ENCODE data around the gene ELOF1.

Gene ELOF1

GRCh38 chr19:11554160-11554559 lies 4.9 kb downstream of the ELOF1 start:
- no peak for TF ChIP-seq EP300 (IDR thresholded peaks at IDR 0.05; ENCODE audit: borderline replicate concordance)
- no peak for TF ChIP-seq CEBPB (IDR thresholded peaks at IDR 0.05)
- no peak for TF ChIP-seq FOXM1 (IDR thresholded peaks at IDR 0.05; ENCODE audit: borderline replicate concordance, low read depth)
- no peak for TF ChIP-seq TCF12 (IDR thresholded peaks at IDR 0.05; ENCODE audit: low read depth)
- TF ChIP-seq TAF1 (IDR thresholded peaks at IDR 0.05; ENCODE audit: low read depth) = no peak
- no peak for TF ChIP-seq USF1 (IDR thresholded peaks at IDR 0.05)
- no peak for TF ChIP-seq ZBTB7A (IDR thresholded peaks at IDR 0.05; ENCODE audit: low read depth)
- no peak for TF ChIP-seq NFIC (IDR thresholded peaks at IDR 0.05)
- no peak for TF ChIP-seq TEAD4 (IDR thresholded peaks at IDR 0.05)
- no peak for TF ChIP-seq CREB1 (IDR thresholded peaks at IDR 0.05; ENCODE audit: low read depth)
- no peak for TF ChIP-seq YY1 (IDR thresholded peaks at IDR 0.05; ENCODE audit: low read depth)
- TF ChIP-seq RAD21 (IDR thresholded peaks at IDR 0.05; ENCODE audit: low read depth) = no peak
- TF ChIP-seq, protein P1, sequence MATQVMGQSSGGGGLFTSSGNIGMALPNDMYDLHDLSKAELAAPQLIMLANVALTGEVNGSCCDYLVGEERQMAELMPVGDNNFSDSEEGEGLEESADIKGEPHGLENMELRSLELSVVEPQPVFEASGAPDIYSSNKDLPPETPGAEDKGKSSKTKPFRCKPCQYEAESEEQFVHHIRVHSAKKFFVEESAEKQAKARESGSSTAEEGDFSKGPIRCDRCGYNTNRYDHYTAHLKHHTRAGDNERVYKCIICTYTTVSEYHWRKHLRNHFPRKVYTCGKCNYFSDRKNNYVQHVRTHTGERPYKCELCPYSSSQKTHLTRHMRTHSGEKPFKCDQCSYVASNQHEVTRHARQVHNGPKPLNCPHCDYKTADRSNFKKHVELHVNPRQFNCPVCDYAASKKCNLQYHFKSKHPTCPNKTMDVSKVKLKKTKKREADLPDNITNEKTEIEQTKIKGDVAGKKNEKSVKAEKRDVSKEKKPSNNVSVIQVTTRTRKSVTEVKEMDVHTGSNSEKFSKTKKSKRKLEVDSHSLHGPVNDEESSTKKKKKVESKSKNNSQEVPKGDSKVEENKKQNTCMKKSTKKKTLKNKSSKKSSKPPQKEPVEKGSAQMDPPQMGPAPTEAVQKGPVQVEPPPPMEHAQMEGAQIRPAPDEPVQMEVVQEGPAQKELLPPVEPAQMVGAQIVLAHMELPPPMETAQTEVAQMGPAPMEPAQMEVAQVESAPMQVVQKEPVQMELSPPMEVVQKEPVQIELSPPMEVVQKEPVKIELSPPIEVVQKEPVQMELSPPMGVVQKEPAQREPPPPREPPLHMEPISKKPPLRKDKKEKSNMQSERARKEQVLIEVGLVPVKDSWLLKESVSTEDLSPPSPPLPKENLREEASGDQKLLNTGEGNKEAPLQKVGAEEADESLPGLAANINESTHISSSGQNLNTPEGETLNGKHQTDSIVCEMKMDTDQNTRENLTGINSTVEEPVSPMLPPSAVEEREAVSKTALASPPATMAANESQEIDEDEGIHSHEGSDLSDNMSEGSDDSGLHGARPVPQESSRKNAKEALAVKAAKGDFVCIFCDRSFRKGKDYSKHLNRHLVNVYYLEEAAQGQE (IDR thresholded peaks at IDR 0.05; ENCODE audit: low read depth) = no peak

DNA sequence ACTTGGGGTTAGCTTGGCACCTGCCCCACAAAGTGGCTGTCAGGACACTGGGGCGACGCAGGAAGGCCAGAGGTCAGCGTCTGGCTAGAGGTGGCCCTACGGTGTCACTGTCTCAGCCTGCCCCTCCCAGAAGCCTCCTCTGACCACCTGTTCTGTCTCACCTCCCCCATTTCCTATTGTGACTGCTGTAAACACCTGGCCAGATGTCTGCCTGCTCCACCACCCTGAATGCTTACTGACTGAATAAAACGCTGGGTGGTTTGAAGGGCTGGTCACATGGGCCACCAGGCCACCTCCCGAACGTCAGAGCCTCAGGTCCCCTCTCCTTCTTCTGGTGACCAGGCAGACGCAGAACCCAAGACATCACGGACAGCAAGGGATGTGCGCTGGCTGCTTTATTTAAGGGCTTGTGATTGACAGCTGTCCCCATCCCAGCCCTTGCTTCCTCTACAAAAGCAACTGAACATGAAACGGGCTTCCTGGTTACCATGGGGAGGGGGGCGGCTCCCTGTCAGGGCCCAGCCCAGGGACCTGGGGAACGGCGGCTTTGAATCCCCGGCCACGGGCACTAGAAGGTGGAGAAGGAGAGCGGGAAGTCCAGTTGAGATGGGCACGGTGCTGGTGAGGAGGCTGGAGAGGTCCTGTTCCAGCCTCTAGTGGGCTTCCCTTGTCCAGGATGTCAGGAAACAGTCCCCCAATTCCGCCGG lies 6.2 kb downstream of the ELOF1 start:
- TF ChIP-seq TAF1 (IDR thresholded peaks at IDR 0.05; ENCODE audit: low read depth) = no peak
- TF ChIP-seq EP300 (IDR thresholded peaks at IDR 0.05; ENCODE audit: borderline replicate concordance) = no peak
- no peak for TF ChIP-seq CEBPB (IDR thresholded peaks at IDR 0.05)
- no peak for TF ChIP-seq TCF12 (IDR thresholded peaks at IDR 0.05; ENCODE audit: low read depth)
- TF ChIP-seq, protein P1 (IDR thresholded peaks at IDR 0.05; ENCODE audit: low read depth) = no peak
- TF ChIP-seq FOXM1 (IDR thresholded peaks at IDR 0.05; ENCODE audit: borderline replicate concordance, low read depth) = no peak
- no peak for TF ChIP-seq NFIC (IDR thresholded peaks at IDR 0.05)
- TF ChIP-seq YY1 (IDR thresholded peaks at IDR 0.05; ENCODE audit: low read depth) = no peak
- TF ChIP-seq RAD21 (IDR thresholded peaks at IDR 0.05; ENCODE audit: low read depth) = no peak
- no peak for TF ChIP-seq USF1 (IDR thresholded peaks at IDR 0.05)
- TF ChIP-seq EGR1 (IDR thresholded peaks at IDR 0.05) = no peak
- no peak for TF ChIP-seq TEAD4 (IDR thresholded peaks at IDR 0.05)
- TF ChIP-seq, protein P2, sequence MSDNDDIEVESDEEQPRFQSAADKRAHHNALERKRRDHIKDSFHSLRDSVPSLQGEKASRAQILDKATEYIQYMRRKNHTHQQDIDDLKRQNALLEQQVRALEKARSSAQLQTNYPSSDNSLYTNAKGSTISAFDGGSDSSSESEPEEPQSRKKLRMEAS (IDR thresholded peaks at IDR 0.05) = no peak
- no peak for TF ChIP-seq CREB1 (IDR thresholded peaks at IDR 0.05; ENCODE audit: low read depth)
- no peak for TF ChIP-seq ZBTB7A (IDR thresholded peaks at IDR 0.05; ENCODE audit: low read depth)

DNA sequence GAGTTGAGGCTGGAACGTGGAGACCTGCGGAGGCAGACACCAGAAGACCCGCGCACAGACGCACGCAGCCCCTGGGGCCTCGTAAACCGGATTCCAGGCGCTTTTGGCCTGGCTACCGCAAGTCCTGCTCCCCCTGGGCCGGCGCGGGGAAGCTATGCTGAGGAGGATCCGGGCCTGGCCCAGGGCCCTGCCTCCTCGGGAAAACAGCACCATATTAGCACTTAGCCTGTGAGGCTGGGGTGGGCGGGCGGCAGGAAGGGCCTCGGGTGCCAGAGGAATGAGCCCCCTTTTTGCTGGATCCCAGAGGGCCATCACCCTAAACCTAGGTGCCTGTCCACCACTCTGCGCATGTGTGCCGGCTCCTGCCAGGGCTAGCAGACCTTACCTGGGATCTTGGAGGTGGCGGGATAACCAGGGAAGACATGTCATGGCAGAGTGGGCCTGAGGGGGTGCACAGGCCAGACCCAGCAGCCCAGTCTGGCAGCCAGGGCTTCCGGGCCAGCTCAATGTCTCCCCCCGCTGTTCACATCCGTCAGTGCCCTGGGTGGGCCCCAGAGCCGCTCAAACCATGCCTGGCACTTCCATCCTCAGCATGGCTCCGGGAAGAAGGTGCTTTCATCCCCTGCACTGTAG lies 7.3 kb downstream of the ELOF1 start:
- TF ChIP-seq RAD21 (IDR thresholded peaks at IDR 0.05; ENCODE audit: low read depth) = peak; percentile 38; the same call in 1 of the 2 replicates
- TF ChIP-seq TAF1 (IDR thresholded peaks at IDR 0.05; ENCODE audit: low read depth) = no peak

- TF ChIP-seq FOXM1 (IDR thresholded peaks at IDR 0.05; ENCODE audit: borderline replicate concordance, low read depth) = no peak
- TF ChIP-seq ZBTB7A (IDR thresholded peaks at IDR 0.05; ENCODE audit: low read depth) = no peak
- no peak for TF ChIP-seq TAF1 (IDR thresholded peaks at IDR 0.05; ENCODE audit: low read depth)
- TF ChIP-seq CREB1 (IDR thresholded peaks at IDR 0.05; ENCODE audit: low read depth) = no peak
- no peak for TF ChIP-seq NFIC (IDR thresholded peaks at IDR 0.05)
- TF ChIP-seq EP300 (IDR thresholded peaks at IDR 0.05; ENCODE audit: borderline replicate concordance) = no peak
- TF ChIP-seq YY1 (IDR thresholded peaks at IDR 0.05; ENCODE audit: low read depth) = no peak
- TF ChIP-seq, protein P1 (IDR thresholded peaks at IDR 0.05; ENCODE audit: low read depth) = no peak
- no peak for TF ChIP-seq TEAD4 (IDR thresholded peaks at IDR 0.05)
- no peak for TF ChIP-seq USF1 (IDR thresholded peaks at IDR 0.05)
- TF ChIP-seq, protein P2 (IDR thresholded peaks at IDR 0.05) = no peak
- no peak for TF ChIP-seq TCF12 (IDR thresholded peaks at IDR 0.05; ENCODE audit: low read depth)
These were observed 8.8 kb downstream of the ELOF1 start for GRCh38 chr19:11550265-11550664.

All from Ishikawa (cell line).